Loucy (cell line): ENCODE measurements around the gene FAM90A1.
"Not testable (repeated sequence)": the region's sequence is repeated elsewhere in the genome, so short reads cannot be mapped to it uniquely, and the experiment has no call there.

Experiments
- H2AFZ ChIP-seq: fragments of 200-600 bp; sonication (generic); 2 replicates; pipeline ENCODE4 v1.6.0; 2016; ENCODE audit warnings: antibody characterized with exemption, mild to moderate bottlenecking, low read length, moderate library complexity
- H3F3A ChIP-seq: fragments of 200-600 bp; 2 replicates; pipeline ENCODE4 v1.6.0; 2016; ENCODE audit warnings: antibody characterized with exemption, low read depth, mild to moderate bottlenecking
- H3K27me3 ChIP-seq: fragments of 200-600 bp; sonication (generic); 2 replicates; pipeline ENCODE4 v1.6.1; 2014; ENCODE audit warnings: low read length, mild to moderate bottlenecking; ENCODE audit not compliant: insufficient read depth, poor library complexity, severe bottlenecking
- H3K36me3 ChIP-seq: fragments of 200-600 bp; sonication (generic); 2 replicates; pipeline ENCODE4 v1.6.1; 2016; ENCODE audit warnings: low read length; ENCODE audit not compliant: insufficient read depth
- H3K4me1 ChIP-seq: fragments of 200-600 bp; sonication (generic); 2 replicates; pipeline ENCODE4 v1.5.1; 2014; ENCODE audit warnings: low read length, mild to moderate bottlenecking; ENCODE audit not compliant: insufficient read depth, poor library complexity, severe bottlenecking
- H3K4me2 ChIP-seq: fragments of 200-600 bp; sonication (generic); 2 replicates; pipeline ENCODE4 v1.6.0; 2014; ENCODE audit warnings: antibody characterized with exemption, low read length, low read depth, mild to moderate bottlenecking; ENCODE audit not compliant: poor library complexity, severe bottlenecking
- H3K4me3 ChIP-seq: fragments of 200-600 bp; sonication (generic); 2 replicates; pipeline ENCODE4 v1.5.1; 2014; ENCODE audit warnings: low read length, mild to moderate bottlenecking, mixed read lengths; ENCODE audit not compliant: poor library complexity, severe bottlenecking
- H3K79me2 ChIP-seq: fragments of 200-600 bp; sonication (generic); 2 replicates; pipeline ENCODE4 v1.6.1; 2014; ENCODE audit warnings: low read length; ENCODE audit not compliant: insufficient read depth
- H3K9ac ChIP-seq: fragments of 200-600 bp; sonication (generic); 2 replicates; pipeline ENCODE4 v1.6.0; 2014; ENCODE audit warnings: mild to moderate bottlenecking, low read depth, low read length, moderate library complexity; ENCODE audit not compliant: poor library complexity, severe bottlenecking
- H3K9me2 ChIP-seq: fragments of 200-600 bp; sonication (generic); replicated peaks from 2 replicates; pipeline ENCODE4 v1.6.1; 2016; ENCODE audit warnings: low read depth, low read length, mixed read lengths
- H3K9me3 ChIP-seq: fragments of 200-600 bp; sonication (generic); 2 replicates; pipeline ENCODE4 v1.6.1; 2014; ENCODE audit warnings: mild to moderate bottlenecking, antibody characterized with exemption, low read length, low read depth; ENCODE audit not compliant: insufficient read depth
- H4K20me1 ChIP-seq: fragments of 200-600 bp; sonication (generic); 2 replicates; pipeline ENCODE4 v1.6.0; 2014; ENCODE audit warnings: antibody characterized with exemption, low read length, mild to moderate bottlenecking; ENCODE audit not compliant: insufficient read depth, poor library complexity, severe bottlenecking

The FAM90A1 gene

DNA sequence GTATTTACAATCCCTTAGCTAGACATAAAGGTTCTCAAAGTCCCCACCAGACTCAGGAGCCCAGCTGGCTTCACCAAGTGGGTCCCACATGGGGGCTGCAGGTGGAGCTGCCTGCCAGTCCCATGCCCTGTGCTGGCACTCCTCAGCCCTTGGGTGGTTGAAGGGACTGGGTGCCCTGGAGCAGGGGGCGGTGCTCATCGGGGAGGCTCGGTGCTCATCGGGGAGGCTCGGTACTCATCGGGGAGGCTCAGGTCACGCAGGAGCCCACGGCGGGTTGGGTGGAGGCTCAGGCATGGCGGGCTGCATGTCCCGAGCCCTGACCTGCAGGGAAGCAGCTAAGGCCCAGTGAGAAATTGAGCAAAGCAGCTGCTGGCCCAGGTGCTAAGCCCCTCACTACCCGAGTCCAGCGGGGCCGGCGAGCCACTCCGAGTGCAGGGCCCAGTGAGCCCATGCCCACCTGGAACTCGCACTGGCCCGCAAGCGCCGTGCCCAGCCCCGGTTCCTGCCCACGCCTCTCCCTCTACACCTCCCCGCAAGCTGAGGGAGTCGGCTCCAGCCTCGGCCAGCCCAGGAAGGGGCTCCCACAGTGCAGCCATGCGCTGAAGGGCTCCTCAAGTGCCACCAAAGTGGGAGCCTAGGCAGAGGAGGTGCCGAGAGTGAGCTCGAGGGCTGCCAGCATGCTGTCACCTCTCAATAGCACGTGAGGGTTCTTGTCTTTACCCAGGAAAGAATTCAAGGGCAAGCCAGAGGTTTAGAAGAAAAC is 24.8 kb upstream of the FAM90A1 start:
- not testable (repeated sequence) for H3K9me2 ChIP-seq
- H3K4me2 ChIP-seq: peak overlapping the region; percentile 83

DNA sequence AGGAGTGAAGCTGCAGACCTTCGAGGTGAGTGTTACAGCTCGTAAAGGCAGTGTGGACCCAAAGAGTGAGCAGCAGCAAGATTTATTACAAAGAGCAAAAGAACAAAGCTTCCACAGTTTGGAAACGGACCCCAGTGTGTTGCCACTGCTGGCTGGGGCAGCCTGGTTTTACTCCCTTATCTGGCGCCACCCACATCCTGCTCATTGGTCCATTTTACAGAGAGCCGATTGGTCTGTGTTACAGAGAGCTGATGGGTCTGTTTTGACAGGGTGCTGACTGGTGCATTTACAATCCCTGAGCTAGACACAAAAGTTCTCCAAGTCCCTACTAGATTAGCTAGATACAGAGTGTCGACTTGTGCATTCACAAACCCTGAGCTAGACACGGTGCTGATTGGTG is 24.2 kb upstream of the FAM90A1 start:
- not testable (repeated sequence) for H3K79me2 ChIP-seq, H3K9me3 ChIP-seq, H3K9me2 ChIP-seq, H4K20me1 ChIP-seq, H3F3A ChIP-seq, H3K4me1 ChIP-seq, H3K27me3 ChIP-seq, H3K36me3 ChIP-seq
- peak overlapping the region; percentile 91 for H2AFZ ChIP-seq
- H3K4me3 ChIP-seq: peak overlapping the region; percentile 73
- peak overlapping the region; percentile 69 for H3K9ac ChIP-seq
- H3K4me2 ChIP-seq: peak overlapping the region; percentile 83

More for the DNA sequence above, 24.8 kb upstream of the FAM90A1 start:
- H3K36me3 ChIP-seq, H3F3A ChIP-seq, H3K4me1 ChIP-seq, H3K9me3 ChIP-seq, H3K79me2 ChIP-seq, H4K20me1 ChIP-seq, H3K9ac ChIP-seq, H3K4me3 ChIP-seq, H3K27me3 ChIP-seq: not testable (repeated sequence)
- peak overlapping the region; percentile 91 for H2AFZ ChIP-seq

GRCh38 chr12:8246941-8247535 is 19.6 kb upstream of the FAM90A1 start:
- H3K9me3 ChIP-seq: not testable (repeated sequence)

DNA sequence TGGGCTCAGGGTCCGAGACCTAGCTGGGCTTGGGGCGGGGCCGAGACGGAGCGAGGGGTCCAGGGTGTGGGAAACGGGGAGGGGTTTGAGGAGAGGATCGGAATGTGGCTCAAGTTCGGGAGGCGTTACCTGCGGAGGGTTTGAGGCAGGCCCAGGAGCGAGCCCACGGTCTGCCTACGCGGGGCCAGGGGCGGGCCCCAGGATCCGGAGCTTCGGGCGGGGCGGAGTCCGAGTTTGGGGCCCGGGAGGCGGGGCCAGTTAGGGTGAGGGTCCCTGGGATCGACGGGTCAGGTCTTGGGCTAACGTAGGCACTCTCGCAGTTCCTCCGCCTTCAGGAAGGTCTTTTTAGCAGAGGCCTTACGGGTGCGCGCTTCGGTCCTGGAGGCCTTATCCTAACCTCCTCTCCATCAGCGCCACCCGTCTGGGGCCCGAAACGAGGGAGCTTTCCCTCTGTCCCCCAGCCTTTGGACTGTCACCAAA is 16.3 kb upstream of the FAM90A1 start:
- H3K4me3 ChIP-seq: peak overlapping the region; percentile 78
- H3K9ac ChIP-seq: peak overlapping the region; percentile 44
- not testable (repeated sequence) for H3K9me3 ChIP-seq, H3K79me2 ChIP-seq, H3K4me1 ChIP-seq, H3K36me3 ChIP-seq, H4K20me1 ChIP-seq, H3K9me2 ChIP-seq, H3K27me3 ChIP-seq, H3F3A ChIP-seq
- H3K4me2 ChIP-seq: peak overlapping the region; percentile 75
- H2AFZ ChIP-seq: peak overlapping the region; percentile 93

More at GRCh38 chr12:8246941-8247535, 19.6 kb upstream of the FAM90A1 start:
- not testable (repeated sequence) for H2AFZ ChIP-seq, H3K9ac ChIP-seq, H3K79me2 ChIP-seq, H3K4me3 ChIP-seq, H4K20me1 ChIP-seq, H3F3A ChIP-seq, H3K36me3 ChIP-seq, H3K4me1 ChIP-seq, H3K9me2 ChIP-seq, H3K4me2 ChIP-seq, H3K27me3 ChIP-seq

DNA sequence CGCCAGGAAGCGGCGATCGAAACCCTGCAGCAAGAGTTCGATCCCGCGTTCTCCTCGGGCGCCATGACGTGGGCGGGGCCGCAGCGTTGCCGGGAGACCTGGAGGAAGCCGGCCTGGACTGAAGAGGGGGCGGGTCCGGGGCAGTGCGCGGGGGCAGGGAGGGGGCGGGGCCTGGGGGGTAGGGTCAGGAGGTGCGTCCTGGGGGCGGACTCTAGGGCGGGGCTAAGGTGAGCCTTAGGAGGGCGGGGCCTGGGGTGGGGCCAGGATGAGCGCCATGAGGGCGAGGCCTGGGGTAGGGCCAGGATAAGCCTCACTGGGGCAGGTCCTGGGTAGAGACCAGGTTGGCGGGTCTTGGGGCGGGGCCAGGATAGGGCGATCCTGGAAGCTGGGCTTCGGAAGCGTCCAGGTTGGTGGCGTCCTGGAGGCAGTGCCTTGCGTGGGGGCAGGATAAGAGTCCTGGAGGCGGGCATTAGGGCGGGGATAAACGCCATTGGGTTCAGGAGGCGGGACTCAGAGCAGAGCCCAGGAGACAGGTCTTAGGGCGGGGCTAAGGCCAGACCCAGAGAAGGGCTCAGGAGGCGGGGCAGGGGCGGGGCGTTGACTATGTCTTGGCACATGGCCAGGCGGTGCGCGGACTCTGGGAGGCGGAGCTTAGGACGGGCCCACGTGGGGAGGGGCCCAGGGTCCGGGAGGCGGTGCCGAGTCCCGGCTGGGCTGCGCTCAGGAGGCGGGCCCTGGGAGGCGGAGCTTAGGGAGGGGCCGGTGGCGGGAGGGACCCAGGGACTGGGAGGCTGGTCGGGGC is 15.7 kb upstream of the FAM90A1 start:
- Histone ChIP-seq H2AFZ (peak overlapping the region; percentile 98), H3K4me3 (peak overlapping the region; percentile 84), H3K9ac (peak overlapping the region; percentile 73), H3K4me2 (peak overlapping the region; percentile 87)
- not testable (repeated sequence) for H3K9me2 ChIP-seq, H4K20me1 ChIP-seq, H3K79me2 ChIP-seq, H3K4me1 ChIP-seq, H3K9me3 ChIP-seq, H3K27me3 ChIP-seq, H3F3A ChIP-seq, H3K36me3 ChIP-seq

GRCh38 chr12:8242622-8242879 is 15.1 kb upstream of the FAM90A1 start:
- H3K4me3 ChIP-seq: peak overlapping the region; percentile 84
- H3K9me3 ChIP-seq, H3K36me3 ChIP-seq, H3K27me3 ChIP-seq, H4K20me1 ChIP-seq, H3K9me2 ChIP-seq, H3K4me1 ChIP-seq, H3F3A ChIP-seq, H3K79me2 ChIP-seq: not testable (repeated sequence)
- peak overlapping the region; percentile 73 for H3K9ac ChIP-seq
- peak overlapping the region; percentile 98 for H2AFZ ChIP-seq
- peak overlapping the region; percentile 87 for H3K4me2 ChIP-seq

- Histone ChIP-seq H3K4me2 (peak overlapping the region; percentile 87), H3K4me3 (peak overlapping the region; percentile 84), H3K9ac (peak overlapping the region; percentile 73), H2AFZ (peak overlapping the region; percentile 98)
- H3K4me1 ChIP-seq, H3K27me3 ChIP-seq, H3K9me2 ChIP-seq, H3K9me3 ChIP-seq, H4K20me1 ChIP-seq, H3F3A ChIP-seq, H3K36me3 ChIP-seq, H3K79me2 ChIP-seq: not testable (repeated sequence)
Measured at GRCh38 chr12:8241917-8242621, 14.7 kb upstream of the FAM90A1 start.
